Astrocyte of the spinal cord (primary cell): Measurements from ENCODE around the gene AMN.

ENCODE experiments used
- DNase-seq: peaks from one replicate; pipeline ENCODE4 v3.0.0; 2011; ENCODE audit warnings: low read depth, low spot score
- H3K4me3 ChIP-seq: 2 replicates; pipeline ENCODE4 v1.5.1; 2011; ENCODE audit warnings: low read depth, mild to moderate bottlenecking, low read length, moderate library complexity
- in situ Hi-C: cut with HindIII; loops from 2 replicates; pipeline ENCODE4 v1.10.0; 2017; ENCODE audit warnings: low sequenced_read_pairs
- TF ChIP-seq, protein P1 (sequence below): IDR thresholded peaks from 2 replicates; pipeline ENCODE4 v1.5.1; 2012; ENCODE audit warnings: low read depth, mild to moderate bottlenecking, low read length, inconsistent platforms

The AMN gene

DNA sequence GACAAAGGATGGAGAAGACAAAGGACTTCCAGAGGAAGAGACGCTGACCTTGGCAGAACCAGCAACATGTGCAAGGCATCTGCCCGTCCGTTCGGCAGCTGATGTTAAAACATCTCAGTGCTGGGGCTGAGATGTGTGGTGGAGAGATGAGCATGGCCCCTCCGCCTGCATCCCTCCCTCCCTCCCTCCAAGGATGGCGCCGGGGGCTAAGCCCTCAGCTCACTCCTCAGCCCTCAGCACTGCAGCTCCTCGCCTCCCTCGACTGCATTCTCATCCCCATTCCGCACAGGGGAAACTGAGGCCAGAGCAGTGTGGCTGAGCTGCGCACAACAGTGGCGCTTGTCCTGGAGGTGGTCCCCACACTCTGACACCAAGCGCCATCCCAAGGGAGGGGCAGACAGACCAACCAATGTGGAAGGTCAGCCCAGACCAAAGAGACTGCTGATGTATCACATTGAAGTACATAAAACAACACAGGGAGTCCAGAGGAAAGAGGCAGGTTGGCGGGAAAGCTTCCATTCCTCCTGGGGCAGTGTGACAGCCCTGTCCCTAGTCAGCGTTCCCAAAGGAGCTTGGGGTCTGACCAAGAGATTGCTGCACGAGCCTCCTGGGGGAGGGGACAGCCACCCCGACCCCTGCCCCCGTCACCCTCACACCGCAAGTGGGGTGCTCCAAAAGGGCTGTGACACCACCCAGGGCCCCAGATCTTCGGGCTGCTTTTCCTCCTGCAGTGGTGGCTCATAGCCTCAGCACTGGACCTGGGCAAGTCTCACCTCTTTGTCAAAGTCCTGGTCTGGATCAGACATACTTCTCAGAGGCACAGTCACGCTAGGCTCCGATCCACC is 15.1 kb downstream of the AMN start:
- no peak overlapping the region for H3K4me3 ChIP-seq
- no peak for DNase-seq
- TF ChIP-seq, protein P1, sequence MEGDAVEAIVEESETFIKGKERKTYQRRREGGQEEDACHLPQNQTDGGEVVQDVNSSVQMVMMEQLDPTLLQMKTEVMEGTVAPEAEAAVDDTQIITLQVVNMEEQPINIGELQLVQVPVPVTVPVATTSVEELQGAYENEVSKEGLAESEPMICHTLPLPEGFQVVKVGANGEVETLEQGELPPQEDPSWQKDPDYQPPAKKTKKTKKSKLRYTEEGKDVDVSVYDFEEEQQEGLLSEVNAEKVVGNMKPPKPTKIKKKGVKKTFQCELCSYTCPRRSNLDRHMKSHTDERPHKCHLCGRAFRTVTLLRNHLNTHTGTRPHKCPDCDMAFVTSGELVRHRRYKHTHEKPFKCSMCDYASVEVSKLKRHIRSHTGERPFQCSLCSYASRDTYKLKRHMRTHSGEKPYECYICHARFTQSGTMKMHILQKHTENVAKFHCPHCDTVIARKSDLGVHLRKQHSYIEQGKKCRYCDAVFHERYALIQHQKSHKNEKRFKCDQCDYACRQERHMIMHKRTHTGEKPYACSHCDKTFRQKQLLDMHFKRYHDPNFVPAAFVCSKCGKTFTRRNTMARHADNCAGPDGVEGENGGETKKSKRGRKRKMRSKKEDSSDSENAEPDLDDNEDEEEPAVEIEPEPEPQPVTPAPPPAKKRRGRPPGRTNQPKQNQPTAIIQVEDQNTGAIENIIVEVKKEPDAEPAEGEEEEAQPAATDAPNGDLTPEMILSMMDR: no peak
- in situ Hi-C loops: no loop called here

DNA sequence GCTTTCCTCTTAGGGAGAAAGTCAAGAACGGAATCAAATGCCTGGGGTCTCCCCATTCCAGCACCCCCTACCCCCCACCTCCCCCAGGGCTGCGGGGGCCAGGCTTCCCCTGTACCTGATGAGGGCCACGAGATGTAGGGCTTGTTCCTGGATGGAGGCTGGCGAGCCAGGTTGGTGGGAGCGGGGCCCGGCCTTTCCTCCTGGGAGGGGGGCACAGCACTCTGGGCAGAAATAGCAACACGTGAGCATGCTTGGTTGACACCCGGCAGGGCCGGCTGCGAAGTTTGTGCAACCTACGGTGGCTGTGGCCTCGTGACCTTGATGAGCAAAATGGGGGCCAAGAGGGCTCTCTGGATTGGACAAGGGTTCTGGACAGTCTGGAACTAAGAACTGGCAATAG is 15.7 kb downstream of the AMN start:
- in situ Hi-C loops: no loop called here
- TF ChIP-seq, protein P1: no peak
- H3K4me3 ChIP-seq: no peak overlapping the region
- DNase-seq: no peak

DNA sequence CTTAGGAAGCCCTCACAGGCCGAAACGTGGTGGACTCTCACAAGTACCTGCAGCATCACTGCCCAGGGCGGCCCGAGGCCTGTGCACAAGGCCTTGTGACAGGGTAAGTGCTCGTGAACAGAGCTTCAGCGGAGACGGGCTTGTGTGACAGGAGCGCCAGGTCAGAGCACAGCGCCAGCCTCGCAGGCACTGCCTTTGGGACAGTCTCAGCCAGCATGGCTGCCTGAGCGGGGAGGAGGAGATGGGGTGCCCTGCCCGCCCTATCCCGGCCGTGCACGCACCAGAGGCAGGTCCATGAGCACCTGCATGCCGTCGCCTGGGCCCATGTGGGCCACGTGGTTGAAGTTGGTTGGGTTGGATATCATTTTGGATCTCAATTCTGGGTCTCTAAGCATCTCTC is 16.9 kb downstream of the AMN start:
- TF ChIP-seq, protein P1: no peak
- in situ Hi-C loops: no loop called here
- no peak for DNase-seq
- H3K4me3 ChIP-seq: no peak overlapping the region

DNA sequence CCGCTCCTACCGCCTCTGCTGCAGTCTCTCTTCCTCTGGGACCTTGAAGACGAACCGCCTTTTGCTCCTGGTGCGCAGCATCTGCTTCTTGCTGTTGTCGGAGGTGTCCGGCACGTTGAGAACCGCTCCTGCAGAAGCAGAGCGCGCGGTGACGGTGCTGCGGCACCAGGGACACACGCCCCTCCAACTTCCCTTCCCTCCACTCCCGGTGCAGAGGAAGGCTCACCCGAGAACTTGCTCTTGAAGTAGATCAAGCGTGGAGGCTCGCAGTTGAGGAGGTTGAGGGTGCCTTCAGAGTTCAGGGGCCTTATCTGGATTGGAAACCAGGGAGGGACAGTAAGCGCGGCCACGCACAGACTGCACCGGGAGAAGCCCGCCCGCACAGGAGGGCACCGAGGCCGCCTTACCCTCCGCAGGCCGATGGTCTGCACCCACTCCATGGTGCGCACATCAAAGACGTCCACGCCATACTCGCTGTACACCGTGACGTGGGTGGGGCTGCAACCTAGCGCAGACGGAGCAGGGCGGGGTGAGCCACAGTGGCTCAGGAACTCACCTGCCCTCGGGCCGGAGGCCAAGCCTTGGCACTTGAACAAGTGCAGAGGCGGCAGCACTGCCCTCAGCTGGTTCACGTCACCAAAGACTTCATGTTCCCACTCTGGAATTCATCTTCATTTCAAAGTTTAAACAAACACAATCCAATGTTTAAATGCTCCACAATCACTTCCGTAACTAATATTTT is 17.5 kb downstream of the AMN start:
- in situ Hi-C loops: no loop called here
- DNase-seq: no peak
- TF ChIP-seq, protein P1: no peak
- no peak overlapping the region for H3K4me3 ChIP-seq

DNA sequence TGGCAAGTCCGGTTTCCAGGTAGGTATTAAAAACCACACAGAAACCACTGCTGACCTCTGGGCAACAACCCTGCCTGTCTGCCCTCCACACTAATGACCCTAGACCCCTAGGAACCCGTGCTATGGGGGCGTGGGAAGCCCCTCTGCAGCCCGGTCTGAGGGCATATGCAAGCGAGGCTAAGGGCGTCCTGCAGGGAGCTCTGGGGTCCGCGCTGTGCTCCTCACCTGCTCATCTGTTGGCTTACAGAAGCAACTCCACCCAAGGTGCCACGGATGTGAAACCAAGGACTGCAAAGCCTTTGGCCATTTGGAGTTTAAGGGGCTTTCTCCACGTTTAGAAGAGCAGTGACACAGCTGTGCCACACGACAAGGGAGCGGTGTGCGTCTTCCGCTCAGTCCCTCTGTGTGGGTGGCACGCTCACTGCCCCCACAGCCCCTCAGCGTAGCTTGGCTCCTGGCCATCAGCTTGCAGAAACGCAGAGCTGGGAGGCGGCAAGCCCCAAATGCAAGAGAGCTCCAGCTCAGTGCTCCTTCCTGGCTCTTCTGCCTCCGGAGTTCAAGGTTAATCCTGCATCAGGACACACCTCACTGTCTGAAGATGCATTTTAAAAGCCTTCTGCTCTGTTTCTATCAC is 18.4 kb downstream of the AMN start:
- TF ChIP-seq, protein P1: no peak

DNA sequence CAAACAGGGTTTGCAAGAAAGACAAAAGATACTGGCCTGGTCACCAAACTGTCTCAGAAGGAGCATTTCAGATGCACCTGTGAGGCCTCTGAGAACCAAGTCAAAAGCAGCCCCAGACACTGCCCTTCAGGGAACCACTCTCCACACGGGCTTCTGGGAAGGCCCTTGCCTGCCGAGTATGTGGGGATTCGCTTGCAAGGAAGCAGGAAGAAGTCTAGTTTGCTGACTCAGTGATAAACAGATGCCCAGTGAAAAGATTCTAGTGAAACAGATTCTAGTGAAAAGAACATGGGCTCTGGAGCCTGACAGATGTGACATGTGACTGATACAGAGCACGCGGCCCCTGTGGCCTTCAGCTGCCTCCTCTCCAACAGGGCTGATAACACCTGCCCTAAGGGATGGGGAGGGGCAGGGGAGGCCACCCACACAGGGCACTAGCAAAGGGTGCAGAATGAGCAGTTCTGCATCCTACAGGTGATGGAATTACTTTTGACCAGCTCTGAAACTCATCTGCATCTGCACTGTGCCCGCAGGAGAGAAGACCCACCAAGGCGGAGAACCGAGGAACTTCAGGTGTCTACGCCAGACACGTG is 19.1 kb downstream of the AMN start:
- TF ChIP-seq, protein P1: no peak
- no peak for DNase-seq
- in situ Hi-C loops: no loop called here
- H3K4me3 ChIP-seq: no peak overlapping the region

More for the DNA sequence above, 18.4 kb downstream of the AMN start:
- in situ Hi-C loops: no loop called here
- no peak for DNase-seq
- H3K4me3 ChIP-seq: no peak overlapping the region
